HG03108 (cell line): Measurements from ENCODE around the gene RAE1.

ENCODE experiments used
- ATAC-seq: cut with Tn5 transposase; IDR thresholded peaks from one replicate; pipeline ENCODE4 v1.9.1; 2021; ENCODE audit warnings: moderate library complexity; ENCODE audit not compliant: unreplicated experiment

Gene RAE1

DNA sequence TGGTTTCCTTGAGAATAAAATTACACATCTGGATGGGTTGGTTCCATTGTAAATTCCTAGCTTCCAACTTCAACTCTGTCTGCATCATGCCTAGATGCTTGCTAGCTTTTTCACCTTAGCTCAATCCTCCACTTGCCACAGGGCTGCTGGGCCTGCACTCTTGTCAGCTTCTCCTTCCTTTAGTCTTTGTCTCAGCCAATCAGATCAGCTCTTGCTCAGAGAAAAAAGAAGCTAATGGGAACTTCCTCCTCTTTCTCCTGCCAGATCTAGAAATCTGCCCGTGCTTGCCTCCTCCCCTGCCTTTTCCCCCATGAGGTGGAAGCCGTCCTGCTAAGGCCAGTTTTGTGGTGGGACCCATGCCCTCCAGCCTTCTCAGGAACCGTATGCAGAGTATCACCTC is 18.5 kb downstream of the RAE1 start:
- ATAC-seq, result no peak

DNA sequence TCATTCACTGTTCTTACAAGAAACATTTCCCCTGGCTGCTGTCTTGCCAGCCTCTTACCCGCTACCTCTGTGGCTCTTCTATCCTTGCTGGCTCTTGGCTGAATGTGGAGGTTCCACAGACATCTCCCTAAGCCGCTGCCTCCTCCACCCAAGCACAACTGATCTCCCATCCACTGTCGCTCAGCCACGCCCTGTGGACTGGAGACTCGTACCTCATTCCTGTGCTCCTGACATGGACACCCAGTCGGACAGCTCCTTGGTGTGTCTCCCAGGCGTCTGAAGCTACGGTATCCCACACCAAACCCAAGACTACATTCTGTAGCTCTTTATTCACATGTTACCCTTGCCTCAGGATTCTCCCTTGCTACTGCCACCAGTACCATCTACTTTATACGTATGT is 19.3 kb downstream of the RAE1 start:
- no peak for ATAC-seq

DNA sequence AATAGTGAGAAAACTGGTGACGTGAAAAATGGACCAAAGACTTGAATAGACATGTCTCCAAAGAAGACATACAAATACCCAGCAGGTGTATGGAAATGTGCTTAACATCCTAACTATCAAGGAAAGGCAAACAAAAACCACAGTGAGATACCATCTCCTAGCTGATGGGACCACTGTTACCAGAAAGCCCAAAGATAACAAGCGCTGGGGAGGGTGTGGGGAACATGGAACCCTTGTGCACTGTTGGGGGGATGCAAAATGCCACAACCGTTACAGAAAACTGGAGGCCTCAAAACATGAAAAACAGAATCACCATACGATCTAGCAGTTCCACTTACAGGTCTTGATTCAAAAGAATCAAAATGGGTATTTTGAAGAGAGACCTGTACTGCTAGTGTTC is 20.3 kb downstream of the RAE1 start:
- ATAC-seq, result no peak

DNA sequence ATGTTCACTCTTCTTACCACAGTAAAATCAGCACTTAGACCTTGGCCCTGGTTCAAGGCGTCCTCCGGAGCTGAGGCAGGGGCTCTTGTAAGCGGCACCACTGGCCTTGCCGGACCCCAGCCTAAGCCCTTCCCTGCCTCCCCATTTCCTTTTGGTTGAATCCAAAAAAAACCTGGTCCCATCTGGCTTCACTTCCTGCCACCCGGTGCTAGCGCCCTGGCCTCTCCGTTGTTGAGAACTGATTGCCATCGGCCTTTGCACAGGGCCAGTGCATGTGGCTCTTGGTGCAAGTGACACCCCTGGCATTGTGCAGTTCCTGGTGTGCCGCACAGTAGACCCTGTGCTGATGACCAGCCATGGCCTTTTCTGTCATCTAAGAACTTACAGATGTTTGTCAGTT is 21.1 kb downstream of the RAE1 start:
- ATAC-seq, result no peak

DNA sequence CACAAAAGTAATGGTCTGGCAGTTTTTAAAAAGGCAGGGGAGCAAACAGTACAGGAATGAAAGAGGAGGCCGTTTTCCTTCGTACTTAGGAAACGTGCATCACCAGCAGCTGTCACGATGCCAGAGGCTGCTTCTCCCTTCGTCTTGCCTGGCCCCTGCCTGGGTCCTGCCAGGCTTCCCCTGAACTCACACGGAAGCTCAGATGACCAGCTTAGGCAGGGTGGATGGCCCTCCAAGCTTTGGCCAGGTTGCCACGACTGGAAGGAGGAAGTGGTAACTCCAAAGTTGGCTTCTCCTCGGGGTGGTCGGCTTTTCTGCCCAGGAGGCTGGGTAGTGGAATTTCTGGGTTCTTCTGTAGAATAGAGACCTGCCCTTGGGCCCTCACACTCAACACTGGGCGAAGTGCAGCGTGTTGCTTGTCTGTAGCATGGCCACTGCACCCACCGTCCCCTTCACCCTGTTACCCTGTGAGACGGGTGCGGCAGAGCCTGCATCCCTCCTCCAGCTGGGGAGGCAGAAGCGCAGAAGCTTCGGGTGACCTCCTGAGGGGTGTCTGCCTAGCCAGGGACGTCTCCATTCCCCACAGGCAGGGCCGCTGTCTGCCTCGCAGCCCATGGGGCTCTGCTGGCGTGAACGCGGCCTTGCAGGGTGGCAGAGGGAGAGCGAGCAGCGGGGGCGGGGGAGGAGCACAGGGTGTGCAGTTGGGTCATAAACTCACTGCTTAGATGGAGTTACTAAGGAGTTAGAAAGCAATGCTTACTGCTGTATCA is 21.7 kb downstream of the RAE1 start:
- ATAC-seq, result no peak

- no peak for ATAC-seq
Observed at GRCh38 chr20:57374343-57374930, 23.4 kb downstream of the RAE1 start.

DNA sequence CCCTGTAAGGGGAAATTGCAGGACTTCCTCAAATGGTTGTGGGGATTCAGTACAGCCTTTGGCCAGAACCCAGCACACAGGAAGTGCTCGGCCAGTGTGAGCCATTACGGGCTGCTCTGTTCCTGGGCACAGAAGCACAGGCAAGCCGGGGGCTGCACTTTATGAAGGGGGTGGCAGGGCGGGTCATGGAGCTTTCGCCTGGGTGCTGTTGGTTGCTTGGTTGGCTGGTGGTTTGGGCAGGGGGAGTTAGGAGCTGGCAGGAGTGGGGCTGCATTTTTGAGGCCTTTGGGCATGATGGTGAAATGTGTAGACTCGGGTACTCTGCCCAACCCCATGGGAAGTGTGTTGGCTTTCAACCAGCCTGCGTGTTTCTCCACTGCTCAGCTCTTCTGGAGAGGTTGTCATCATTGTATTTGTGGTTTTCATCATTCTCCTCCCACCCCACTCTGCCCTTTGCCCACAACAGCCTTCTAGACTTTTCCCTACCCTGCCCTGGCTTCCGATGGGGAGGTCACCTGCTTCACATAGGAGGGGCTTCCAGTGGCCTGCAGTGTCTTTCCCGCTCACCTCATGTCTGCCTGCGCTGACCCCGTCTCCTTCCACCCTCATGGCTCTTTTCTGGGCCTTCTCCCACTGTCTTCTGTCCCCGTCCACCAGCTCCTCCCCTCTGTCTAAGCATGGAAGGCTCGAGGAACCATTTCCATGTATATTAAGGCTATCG is 24.0 kb downstream of the RAE1 start:
- no peak for ATAC-seq

GRCh38 chr20:57375652-57376230 is 24.7 kb downstream of the RAE1 start:
- no peak for ATAC-seq

DNA sequence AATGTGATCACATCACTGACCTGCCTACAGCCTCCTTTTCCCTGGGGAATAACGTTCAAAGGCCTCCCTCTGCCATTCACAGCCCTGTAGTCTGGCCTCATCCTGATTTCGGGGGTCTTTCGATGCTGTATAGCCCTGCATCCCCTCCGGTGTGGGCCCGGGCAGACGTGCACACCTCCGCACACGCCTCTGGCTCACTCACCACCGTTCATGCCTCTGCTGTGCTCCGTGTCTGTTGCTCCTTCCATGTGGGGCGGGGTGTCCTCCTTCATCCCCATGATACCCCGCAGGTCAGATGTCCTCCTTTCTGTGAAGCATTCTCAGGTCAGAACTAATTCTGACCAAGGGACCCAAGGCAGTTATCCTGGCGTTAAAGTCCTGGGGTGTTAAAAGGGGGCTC is 26.3 kb downstream of the RAE1 start:
- ATAC-seq, result no peak

DNA sequence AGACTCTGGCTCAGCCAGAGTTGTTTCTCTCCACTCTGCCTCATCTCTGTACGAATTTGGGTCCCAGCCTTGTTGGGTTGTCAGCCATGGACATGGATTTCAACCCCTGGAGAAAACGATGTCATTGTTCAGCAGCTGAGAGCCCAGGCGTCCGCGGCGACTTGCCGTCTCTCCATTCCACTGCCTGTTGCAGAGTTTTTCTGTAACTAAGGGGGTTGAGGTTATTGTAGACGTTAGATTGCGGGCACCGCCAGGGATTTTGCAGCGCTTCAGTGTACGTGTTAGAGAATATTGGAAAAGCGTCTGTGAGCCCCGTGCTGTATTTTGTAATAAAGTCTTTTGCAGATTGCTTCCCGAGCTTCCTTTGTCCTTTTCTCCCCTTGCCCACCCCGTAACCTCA is 27.1 kb downstream of the RAE1 start:
- no peak for ATAC-seq

GRCh38 chr20:57378646-57379262 is 27.7 kb downstream of the RAE1 start:
- no peak for ATAC-seq

DNA sequence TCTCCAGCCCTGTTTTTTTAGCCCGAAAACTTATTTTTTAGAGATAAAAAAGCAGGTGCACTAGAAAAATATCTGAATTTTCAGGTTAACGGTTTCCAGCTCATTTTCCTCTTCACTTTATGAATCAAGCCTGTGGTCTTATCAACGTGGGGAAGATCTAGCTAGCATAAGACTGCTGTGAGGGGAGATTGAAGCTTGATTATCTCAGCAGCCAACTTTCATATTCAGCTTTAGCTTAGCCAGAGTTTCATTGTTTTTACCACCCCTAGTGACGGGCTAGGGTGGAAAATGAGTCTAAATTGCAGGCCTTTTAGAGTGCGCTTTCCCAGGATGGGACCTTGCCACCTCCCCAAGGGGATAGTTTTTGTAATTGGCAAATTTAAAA is 28.2 kb downstream of the RAE1 start:
- no peak for ATAC-seq

- no peak for ATAC-seq
Observed at GRCh38 chr20:57380081-57380750, 29.2 kb downstream of the RAE1 start.

DNA sequence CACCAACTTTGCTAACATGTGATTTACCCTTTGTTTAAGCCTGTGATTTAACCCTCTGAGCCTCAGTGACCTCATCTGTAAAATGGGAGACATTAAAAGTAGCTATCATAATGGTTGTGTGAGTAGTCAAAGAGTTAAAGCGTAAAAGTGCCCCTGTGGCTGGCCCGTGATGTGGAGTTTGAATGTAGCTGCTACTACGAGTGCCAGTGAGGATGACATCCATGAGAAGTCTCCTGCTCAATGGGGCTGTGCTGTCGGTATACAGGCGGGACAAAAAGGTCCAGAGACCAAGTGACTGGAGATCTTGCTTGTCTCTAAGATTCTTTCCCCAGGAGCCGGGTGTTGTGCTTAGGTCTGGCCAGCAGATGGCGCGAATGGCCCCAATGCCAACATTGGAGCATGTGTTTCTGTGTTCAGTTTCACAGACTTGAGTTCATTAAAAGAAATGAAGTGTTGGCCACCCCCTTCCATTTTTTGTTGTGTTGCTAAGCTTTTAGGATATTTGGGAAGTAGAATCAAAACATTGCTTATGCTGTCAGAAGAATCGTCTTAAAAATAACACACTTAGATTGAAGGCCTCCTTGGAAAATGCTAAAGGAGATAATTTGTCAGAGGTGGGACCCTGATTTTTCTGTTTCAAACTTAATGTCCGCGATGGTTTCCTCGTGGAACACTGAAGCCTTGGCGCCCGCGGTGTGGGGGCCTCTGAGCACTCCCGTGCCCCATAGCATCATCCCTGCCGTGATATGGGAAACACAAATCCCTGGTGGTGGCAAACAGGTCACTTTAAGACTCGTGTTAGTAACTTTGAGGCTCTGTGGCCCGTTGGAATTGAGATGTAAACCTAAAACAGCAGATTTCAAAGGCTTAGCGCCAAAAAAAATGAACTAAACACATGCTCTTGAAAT is 30.8 kb downstream of the RAE1 start:
- no peak for ATAC-seq

GRCh38 chr20:57382516-57382915 is 31.5 kb downstream of the RAE1 start:
- ATAC-seq, result no peak

GRCh38 chr20:57383447-57384347 is 32.6 kb downstream of the RAE1 start:
- no peak for ATAC-seq

GRCh38 chr20:57384486-57384885 is 33.4 kb downstream of the RAE1 start:
- no peak for ATAC-seq

DNA sequence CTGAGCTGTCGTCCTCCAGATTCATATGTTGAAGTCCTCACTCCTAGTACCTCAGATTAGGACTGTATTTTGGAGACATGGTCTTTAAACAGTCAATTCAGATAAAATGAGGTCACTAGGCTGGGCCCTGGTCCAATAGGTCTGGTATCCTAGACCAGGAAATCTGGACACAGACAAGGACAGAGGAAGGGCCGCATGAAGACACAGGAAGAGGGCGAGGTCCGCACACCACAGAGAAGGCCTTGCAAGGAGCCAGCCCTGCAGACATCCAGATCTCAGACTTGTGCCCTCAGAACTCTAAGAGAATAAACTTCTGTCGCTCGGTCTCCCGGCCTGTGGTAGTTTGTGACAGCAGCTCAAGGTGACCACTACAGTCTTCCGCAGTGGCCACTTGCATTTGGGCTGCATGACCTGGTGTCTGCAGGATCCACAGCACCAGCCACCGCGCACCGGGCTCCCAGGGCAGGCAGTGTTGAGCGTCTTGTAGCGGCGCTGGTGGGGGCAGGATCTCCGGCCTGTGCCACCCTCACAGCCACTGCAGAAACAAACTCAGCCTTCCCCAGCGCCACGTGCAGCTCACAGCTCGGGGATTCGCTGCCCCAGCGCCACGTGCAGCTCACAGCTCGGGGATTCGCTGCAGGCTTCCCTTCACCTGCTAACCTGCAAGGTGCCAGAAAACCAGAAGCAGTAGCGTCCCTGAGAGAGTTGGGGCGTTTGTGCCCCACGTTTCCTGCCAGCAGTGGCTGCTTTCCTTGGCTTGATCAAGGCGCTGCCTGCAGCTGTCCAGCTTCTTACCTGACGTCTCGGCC is 34.1 kb downstream of the RAE1 start:
- no peak for ATAC-seq
